Posterior vena cava (tissue), 2 donors: ENCODE measurements around the gene MRPL3. TPM values are rescaled to one million over a fixed set of nuclear protein-coding genes. Genes with fewer than 3 reads are reported as not detected.
"Not testable (repeated sequence)": the region's sequence is repeated elsewhere in the genome, so short reads cannot be mapped to it uniquely, and the experiment has no call there.

ENCODE experiments used
- DNase-seq: peaks from one replicate; pipeline ENCODE4 v3.0.0-alpha.2; 2020; ENCODE audit warnings: low spot score
- intact Hi-C, 2 donors: fragments of 100-400 bp; cut with DNase I; formaldehyde crosslinking; loops; one replicate each; pipeline versions ENCODE4 v1.14.1 to v1.14.2; 2022 to 2023
- total RNA-seq, 2 donors: library from RNA; stranded (reverse); fragmentation: NEBNext Ultra II Directional; extraction: Animal tissue kit (Norgen Biotek cat#: 25700); gene quantifications; one replicate each; pipeline ENCODE4 v1.2.1, GENCODE V29; 2021
- donor health status: DM: yes; HTN: yes; CAD: no.
- donor health status: DM: yes; HTN: yes; CAD: no.

Gene MRPL3
- total RNA-seq, 2 donors from 2014 or later: 56.5 to 61.4 TPM

DNA sequence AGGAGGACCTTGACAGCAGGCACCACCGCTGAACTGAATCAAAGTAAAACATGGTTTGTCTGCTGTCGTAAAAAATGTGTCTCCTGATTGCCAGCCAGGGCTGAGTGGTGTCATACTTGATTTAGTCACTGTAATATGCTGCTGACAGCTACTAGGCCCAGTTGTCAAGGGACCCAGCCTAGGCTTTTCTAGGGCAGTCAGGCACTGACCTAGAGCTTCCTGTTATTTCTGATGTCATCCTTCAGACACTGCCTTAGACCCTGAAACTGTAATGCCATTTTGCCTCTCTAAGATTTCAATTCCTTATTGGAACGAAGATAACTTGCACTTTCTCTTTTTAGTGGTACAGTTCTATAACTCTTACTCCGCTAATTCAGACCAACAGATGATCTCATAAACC is 2.6 kb upstream of the MRPL3 start:
- no peak for DNase-seq
- intact Hi-C loops: loop anchor here in 1 of 2 donors (10.0 kb wide), 1 partner anchor 121 kb away; the partner anchor contains the start of gene NUDT16

GRCh38 chr3:131503320-131503635 is 507 bp upstream of the MRPL3 start:
- intact Hi-C loops: loop anchor here in 1 of 2 donors (10.0 kb wide), 1 partner anchor 118 kb away; the partner anchor contains the start of gene NUDT16
- no peak for DNase-seq

DNA sequence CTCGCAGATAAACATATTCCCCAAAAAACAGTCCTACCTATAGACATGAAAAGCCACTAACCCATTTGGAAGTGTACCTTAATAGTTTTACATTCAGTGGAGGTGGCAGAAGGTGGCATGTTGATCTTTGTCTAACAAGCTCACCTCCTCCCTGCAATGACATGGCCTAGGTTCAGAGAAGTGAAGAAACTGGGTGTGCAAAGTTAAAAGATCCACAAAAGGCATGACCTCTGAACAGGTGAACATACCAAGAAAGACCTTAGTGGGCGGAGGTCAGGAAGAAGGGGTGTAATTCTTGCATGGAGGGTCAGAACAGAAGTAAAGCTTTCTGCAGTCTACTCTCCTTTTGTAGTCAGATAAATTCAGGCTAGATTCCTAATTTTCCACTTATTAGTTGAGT is 822 bp downstream of the MRPL3 start:
- intact Hi-C loops: loop anchor here in 1 of 2 donors (10.0 kb wide), 1 partner anchor 117 kb away; the partner anchor contains the start of gene NUDT16
- DNase-seq: no peak

DNA sequence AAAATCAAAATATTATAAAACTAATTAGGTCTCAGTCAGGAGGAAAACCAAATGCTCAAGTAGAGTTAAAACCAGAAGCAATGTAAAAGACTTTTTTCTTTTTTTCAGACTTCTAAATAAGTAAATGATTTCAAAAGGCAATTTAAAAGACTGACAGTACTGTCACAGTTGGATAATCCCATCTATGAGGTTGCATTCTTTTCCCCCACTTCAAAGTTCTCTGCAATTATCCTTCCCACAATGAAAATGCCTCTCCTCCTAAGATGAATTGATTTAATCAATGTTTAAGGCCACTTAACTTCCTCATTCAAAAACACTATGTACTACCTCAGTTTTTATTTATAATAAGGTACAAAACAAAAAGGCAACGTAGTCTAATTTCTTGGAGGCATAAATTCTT is 8.1 kb downstream of the MRPL3 start:
- DNase-seq: no peak
- intact Hi-C loops: no loop called here

DNA sequence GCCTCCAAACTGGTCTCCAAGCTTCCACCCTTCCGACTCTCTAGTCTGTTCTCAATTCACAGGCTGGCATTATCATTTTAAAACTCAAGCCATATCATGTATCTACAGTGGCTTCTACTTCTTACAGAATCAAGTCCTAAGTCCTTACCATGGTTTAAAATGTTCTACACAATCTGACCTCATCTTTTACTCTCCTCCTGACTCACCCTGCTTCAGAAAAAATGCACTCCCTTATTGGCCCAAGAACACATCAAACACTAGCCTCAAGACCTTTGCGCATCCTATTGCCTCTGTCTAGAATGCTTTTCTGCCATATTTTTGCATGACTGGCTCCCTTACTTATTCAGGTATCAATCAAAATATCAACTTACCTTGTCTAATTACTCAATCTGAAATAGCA is 11.0 kb downstream of the MRPL3 start:
- intact Hi-C loops: no loop called here
- no peak for DNase-seq

DNA sequence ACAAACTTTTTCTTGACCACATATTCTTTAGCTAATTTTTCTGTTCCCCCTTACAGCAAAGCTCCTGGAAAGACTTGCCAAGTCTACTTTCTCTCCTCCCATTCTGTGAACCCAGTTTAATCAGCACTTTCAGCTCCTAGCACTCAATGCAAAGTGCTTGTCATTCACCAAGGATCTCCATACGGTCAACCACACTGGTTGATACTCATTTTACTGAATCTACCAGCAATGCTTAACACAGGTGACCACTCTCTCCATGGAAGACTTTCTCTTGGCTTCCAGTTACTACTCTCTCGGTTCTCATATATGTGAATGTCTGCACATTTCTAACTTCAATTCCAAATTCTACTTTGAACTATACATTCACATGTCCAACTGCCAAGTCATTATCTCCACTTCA is 11.7 kb downstream of the MRPL3 start:
- intact Hi-C loops: no loop called here
- DNase-seq: no peak

DNA sequence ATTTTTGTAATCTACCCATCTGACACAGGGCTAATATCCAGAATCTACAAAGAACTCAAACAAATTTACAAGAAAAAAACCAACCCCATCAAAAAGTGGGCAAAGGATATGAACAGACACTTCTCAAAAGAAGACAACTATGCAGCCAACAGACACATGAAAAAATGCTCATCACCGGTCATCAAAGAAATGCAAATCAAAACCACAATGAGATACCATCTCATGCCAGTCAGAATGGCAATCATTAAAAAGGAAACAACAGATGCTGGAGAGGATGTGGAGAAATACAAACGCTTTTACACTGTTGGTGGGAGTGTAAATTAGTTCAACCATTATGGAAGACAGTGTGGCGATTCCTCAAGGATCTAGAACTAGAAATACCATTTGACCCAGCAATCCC is 16.2 kb downstream of the MRPL3 start:
- intact Hi-C loops, DNase-seq: not testable (repeated sequence)

DNA sequence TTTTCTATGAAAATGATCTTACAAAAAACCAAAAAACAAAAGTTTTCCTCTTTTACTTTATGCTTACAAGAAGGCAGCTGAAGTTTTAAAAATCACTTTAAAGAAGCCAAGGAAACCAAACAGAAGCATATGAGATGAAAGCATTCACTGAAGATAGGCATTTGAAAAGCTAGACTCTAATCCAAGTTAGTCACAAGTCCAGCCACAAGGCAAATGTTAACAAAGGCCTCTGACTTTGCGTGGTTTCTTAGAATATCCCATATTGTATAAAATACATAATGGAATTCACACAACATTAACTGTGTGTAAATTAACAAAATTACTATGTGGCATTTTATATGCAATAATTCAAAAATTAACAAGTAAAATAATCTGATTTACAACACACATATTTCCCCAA is 17.7 kb downstream of the MRPL3 start:
- intact Hi-C loops: no loop called here

GRCh38 chr3:131484496-131485111 is 18.2 kb downstream of the MRPL3 start:
- no peak for DNase-seq
- intact Hi-C loops: no loop called here

More for the DNA sequence above, 17.7 kb downstream of the MRPL3 start:
- no peak for DNase-seq

DNA sequence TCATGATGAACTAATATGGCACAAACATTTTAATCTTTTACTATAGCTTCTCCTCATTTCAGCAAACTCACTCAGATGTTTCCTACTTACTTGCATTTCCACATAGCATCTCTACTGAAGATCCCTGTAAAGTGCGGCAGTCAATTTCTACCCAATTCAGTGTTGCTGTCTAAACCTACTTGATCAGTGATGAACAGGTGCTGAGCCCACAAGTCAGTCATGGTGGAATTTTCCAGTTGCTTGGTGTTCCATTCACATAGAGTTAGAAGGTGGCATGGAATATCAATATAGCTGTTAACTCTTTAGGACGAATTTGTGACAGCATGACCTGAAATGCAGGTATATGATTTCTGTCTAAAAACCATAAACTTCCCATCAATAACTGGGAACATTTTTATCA is 22.7 kb downstream of the MRPL3 start:
- intact Hi-C loops: no loop called here
- no peak for DNase-seq

GRCh38 chr3:131477813-131478212 is 25.0 kb downstream of the MRPL3 start:
- intact Hi-C loops: no loop called here
- DNase-seq: no peak

- DNase-seq: no peak
- intact Hi-C loops: no loop called here
Observed at GRCh38 chr3:131474115-131474514, 28.7 kb downstream of the MRPL3 start.

GRCh38 chr3:131470377-131470776 is 32.4 kb downstream of the MRPL3 start:
- DNase-seq: no peak
- intact Hi-C loops: no loop called here

GRCh38 chr3:131458653-131459052 is 44.1 kb downstream of the MRPL3 start:
- intact Hi-C loops: no loop called here
- DNase-seq: no peak

DNA sequence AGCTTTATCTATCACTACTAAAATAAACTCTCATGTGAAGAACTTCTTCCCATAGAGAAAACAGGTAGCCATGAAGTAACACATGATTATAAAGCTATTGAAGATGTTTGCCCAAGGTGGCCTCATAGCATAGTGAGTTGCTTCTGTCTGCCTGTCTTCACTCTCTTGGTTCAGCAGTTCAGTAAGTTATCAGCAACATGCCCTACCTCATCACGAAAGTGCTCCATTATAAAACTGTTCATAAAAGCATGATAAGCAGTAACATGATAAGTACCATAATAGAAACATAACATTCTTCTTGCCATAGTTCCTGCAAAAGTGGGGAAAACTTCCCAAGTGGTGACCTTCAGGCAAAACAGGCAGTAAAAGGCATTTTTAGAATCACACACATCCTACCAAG is 45.6 kb downstream of the MRPL3 start:
- intact Hi-C loops: no loop called here
- no peak for DNase-seq

DNA sequence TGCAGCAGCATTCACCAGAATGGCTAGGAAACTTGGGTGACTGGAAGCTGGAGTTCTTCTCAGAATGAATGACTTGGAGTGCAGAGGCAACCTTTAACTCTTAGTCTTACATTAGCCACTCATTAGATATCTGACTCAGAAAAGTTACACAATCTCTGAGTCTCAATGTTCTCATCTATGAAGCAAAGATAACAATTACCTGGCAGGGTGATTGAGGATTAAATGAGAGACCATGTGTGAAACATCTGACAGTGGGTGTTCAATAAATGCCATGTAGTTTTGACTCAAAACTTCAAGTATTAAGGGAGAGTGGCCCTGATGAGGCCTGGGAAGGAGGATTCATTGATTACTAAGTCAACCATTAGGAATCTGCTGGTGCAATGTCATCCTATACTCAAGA is 48.3 kb downstream of the MRPL3 start:
- intact Hi-C loops: no loop called here

DNA sequence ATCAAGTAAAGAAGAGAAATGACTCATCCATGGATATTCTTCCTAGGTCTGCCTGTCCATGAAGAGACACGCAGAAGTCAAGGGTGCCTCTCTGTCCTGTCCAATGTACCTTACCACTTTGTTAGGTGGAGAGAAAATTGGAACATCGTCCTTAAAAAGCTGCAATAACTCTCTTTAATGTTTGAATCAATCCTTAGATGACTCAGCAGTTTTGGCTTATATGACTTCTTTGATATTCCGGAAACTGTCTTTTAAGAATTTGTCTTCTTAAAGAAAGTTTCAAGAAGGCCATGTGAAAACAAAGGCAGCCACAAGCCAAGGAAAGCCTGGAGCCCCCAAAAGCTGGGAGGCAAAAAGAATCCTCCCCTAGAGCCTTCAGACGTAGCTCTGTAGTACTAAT is 49.2 kb downstream of the MRPL3 start:
- intact Hi-C loops: no loop called here

More for the DNA sequence above, 48.3 kb downstream of the MRPL3 start:
- DNase-seq: no peak

GRCh38 chr3:131447349-131447748 is 55.4 kb downstream of the MRPL3 start:
- no peak for DNase-seq
- intact Hi-C loops: no loop called here

More for the DNA sequence above, 49.2 kb downstream of the MRPL3 start:
- DNase-seq: no peak

GRCh38 chr3:131444180-131444579 is 58.6 kb downstream of the MRPL3 start:
- intact Hi-C loops: no loop called here

DNA sequence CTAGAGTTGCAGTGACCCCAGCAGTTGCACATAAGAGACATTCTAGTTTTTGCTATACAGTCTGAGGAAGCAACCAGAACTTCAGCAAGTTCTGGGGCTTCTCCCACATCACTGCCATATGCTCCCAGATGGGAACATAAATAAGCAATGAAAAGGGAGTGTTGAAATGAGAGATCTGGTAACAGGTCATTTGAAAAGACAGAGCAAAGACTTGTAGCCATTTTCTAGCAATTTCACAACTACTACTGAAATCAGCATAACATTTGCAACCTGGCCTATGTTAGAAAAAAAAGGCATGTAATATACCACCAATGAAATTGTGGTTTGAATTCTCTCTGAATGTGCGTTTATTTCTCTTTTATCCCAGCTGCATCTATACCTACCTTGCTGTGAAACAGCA is 63.7 kb downstream of the MRPL3 start:
- DNase-seq: no peak
- intact Hi-C loops: no loop called here

More at GRCh38 chr3:131444180-131444579, 58.6 kb downstream of the MRPL3 start:
- no peak for DNase-seq

GRCh38 chr3:131435000-131435399 is 67.8 kb downstream of the MRPL3 start:
- intact Hi-C loops: no loop called here
- no peak for DNase-seq

DNA sequence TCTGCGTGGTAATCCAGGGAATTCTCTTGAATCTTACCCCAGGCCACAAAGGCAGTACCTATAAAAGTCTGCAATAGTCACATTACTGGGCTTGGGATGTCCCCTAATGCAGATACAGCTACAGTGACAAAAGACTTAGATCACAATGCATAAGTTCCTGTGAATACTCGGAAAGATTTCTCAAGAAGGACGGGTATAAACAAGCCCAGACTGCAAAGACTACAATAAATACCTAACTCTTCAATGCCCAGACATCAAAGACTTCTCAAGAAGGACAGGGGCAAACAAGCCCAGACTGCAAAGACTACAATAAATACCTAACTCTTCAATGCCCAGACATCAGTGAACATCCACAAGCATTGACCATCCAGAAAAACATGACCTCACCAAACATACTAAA is 70.3 kb downstream of the MRPL3 start:
- intact Hi-C loops: no loop called here
- no peak for DNase-seq
